T47D (cell line): ENCODE measurements around the gene TNIP3.
A peak's percentile ranks its signal among the peaks of the same experiment; 100 is the strongest.
"Not testable (repeated sequence)": the region's sequence is repeated elsewhere in the genome, so short reads cannot be mapped to it uniquely, and the experiment has no call there.

Experiments used
- DNase-seq, 2 experiments: peaks; one replicate each; pipeline versions ENCODE4 v3.0.0 to v3.0.0-alpha.2; 2011 to 2012; ENCODE audit warnings: low read depth in 1 of 2, low spot score in 1 of 2
- JUND ChIP-seq: IDR thresholded peaks from 2 replicates; pipeline ENCODE4 v1.6.1; 2012; ENCODE audit warnings: low read depth
- in situ Hi-C: cut with HindIII; loops from 2 replicates; pipeline ENCODE4 v1.10.0; 2016; ENCODE audit warnings: low sequenced_read_pairs, low pct_unique_long_range_greater_than_20kb

The TNIP3 gene, protein sequence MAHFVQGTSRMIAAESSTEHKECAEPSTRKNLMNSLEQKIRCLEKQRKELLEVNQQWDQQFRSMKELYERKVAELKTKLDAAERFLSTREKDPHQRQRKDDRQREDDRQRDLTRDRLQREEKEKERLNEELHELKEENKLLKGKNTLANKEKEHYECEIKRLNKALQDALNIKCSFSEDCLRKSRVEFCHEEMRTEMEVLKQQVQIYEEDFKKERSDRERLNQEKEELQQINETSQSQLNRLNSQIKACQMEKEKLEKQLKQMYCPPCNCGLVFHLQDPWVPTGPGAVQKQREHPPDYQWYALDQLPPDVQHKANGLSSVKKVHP

DNA sequence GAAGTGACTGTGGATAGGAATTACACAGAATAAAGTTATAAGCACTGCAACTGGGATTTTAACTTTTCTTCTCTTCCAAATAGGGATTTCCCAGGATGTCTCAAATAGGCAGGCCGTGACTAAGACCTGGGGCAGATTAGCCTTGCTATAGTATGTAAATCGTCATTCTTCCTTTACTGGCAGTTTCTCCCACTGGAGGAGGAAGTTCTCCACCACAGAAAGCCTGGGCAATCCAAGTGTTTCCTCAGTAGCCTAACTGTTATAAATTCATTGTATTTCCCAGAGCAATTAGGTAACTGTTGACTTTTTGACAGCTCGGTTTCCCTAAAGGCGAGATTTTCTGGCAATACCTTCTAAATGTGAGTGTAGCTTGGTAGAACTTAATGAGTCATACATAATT lies at the start of gene TNIP3:
TSS of gene TNIP3 (minus strand) at position 31 of the 400 bp plus-strand sequence. CDS start 196 bp downstream, outside the sequence.
- TF ChIP-seq JUND: no peak
- in situ Hi-C loops: no loop called here
- no peak for DNase-seq

DNA sequence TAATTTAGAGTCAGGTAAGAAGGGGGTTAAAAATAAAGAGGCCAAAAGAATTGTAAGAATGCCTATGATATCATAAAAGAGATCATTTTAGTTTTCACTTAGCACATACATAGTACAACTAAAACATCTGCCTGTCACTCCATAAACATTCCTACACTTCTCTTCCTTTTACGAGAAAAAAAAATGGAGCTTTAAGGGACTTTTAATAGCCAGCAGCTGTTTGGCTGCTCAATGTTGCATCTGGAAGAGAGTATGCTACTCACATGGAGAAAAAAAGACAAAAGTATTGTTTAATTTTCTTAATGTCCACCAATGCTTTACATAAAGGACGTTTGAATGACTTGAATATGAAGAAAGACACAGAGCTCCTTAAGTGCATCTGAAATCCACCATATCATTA lies 48.7 kb upstream of the TNIP3 start:
- no peak for TF ChIP-seq JUND
- no peak for DNase-seq
- in situ Hi-C loops: no loop called here

DNA sequence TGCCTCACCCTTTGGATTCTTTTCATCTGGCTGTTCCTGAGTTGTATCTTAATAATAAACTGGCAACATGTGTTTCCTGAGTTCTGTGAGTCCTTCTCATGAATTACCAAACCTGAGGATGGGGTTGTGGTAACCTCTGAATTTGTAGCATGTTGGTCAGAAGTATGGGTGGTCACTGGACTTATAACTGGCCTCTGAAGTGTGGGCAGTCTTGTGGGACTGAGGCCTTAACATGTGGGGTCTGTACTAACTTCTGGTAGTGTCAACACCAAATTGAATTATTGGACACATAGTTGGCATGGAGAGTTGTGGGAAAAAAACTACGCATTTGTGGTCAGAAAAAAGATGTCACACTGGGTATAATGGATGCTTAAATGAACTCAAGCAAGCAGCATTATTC lies 45.0 kb upstream of the TNIP3 start:
- in situ Hi-C loops: no loop called here
- TF ChIP-seq JUND: no peak
- no peak for DNase-seq

DNA sequence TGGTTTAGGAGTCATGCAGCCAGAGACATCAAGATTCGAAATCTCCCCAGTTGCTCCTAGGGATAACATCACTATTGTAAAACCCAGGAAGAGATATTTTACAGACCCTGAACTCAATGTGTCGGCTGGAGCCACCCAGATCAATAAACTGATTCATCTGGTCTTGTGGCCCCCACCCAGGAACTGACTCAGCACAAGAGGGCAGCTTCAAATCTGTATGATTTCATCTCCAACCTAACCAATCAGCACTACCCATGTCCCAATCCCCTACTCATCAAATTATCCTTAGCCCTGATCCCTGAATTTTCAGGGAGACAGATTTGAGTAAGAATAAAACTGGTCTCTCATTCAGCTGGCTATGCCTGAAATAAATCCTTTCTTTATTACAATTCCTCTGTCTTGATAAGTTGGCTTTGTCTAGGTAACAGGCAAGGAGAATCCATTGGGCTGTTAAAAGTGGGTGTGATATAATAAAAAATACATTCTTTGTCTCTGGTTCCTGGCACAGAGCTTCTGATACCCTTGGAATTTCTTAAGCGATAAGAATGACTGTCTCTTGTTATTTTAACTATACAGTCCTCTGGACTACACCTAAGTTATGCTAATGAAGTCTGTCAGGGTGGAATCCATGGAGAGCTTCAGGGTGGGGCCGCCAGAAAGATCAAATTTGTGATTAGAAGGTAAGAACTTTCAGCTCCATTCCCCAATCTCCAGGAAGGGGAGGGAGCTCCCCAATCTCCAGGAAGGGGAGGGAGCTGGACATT lies 44.3 kb upstream of the TNIP3 start:
- in situ Hi-C loops: no loop called here
- no peak for TF ChIP-seq JUND
- no peak for DNase-seq

DNA sequence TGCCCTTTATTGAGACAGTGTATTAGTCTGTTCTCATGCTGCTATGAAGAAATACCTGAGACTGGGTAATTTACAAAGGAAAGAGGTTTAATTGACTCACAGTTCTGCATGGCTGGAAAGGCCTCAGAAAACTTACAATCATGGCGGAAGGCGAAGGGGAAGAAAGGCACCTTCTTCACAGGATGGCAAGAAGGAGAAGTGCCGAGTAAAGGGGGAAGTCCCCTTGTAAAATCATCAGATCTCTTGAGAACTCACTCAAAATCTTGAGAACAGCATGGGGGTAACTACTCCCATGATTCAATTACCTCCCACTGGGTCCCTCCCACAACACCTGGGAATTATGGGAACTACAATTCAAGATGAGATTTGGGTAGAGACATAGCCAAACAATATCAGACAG lies 41.7 kb upstream of the TNIP3 start:
- DNase-seq, in situ Hi-C loops: not testable (repeated sequence)

DNA sequence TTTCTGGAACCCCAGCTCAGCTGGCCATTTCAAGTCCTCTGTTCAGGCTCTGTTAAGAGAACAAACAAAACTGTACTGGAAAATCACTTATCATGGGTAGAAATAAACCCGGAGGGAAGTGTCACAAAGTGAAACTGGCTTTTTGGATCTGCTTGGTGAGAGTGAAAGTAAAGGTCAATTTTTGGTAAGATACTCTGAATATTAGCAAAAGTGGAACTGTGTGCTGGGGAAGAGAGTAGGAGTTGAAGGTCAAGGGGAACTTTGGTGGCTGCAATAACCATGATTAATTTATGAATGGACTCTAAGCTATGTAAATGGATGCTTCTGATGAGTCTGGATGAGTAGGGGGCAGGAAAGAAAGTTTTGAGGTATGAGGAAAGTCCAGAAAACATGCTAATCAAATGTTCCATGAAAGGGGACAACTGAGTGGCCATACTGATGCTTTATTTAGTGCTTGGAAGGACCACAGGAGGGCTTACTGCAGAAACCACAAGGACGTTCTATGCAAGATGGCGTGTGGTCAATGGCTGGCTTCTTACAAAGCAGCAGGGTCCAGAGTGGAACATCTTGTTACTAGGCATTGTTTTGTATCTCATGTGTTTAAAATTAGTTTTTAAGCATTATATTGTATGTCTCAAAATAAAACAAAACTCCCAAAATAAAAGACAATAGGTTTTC lies 36.8 kb upstream of the TNIP3 start:
- in situ Hi-C loops: no loop called here
- no peak for DNase-seq
- TF ChIP-seq JUND: no peak

DNA sequence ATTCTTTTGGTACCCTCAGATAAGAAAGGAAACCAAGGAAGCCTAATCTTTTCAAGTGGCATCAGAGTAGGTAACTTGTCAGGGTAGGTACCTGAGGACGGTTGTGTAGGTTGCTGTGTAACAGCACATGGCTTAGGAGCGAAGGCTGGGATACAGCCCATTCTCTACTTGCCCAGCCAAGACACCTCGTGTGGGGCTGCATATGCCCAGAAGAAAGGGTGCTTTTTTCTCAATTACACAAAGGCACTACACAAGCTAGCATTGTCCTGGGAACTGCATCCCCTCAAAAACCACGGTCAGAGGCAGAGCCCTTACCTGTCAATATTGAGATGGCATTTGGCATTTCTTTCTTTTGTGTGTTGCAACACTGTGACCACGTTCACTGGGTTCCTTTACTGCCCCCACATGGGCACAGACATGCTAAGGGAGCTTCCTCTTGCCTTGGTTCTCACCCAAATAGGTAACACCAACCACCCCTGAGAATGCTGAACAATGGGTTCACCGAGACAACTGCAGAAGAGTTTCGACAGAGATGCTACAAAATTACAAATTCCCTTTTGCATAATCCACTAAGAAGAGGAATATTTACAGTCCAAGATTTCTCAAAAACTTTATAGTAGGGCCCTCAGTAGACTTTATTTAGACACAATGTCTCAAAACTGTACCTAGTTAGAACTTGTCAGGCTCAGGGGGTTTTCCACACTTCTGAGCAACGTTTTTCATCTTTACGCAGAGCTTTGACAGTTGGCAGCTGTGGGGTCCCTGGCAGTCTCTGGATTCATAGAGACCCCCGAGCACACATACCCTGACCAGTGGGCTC lies 35.8 kb upstream of the TNIP3 start:
- DNase-seq: no peak
- in situ Hi-C loops: no loop called here
- TF ChIP-seq JUND: no peak

DNA sequence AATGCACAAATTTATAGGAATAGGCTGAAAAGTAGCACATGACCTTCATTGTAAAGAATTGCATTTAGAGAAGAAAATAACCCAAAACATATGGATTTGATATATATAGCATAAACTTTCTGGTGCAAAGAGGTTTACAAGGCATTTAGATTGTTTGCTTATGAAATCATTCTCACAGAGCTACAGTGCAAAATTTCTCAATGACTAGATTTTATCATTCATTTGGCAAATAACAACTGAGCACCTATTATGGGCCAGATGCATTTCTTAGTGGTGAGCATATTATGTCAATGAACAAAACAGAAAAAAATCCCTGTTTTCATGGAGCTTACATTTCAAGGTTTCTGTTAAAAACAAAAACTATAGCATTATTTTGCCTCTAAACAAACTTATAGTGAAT lies 34.1 kb upstream of the TNIP3 start:
- peak in 1 of 2 experiments; percentile 57 for DNase-seq
- TF ChIP-seq JUND: no peak
- in situ Hi-C loops: no loop called here

DNA sequence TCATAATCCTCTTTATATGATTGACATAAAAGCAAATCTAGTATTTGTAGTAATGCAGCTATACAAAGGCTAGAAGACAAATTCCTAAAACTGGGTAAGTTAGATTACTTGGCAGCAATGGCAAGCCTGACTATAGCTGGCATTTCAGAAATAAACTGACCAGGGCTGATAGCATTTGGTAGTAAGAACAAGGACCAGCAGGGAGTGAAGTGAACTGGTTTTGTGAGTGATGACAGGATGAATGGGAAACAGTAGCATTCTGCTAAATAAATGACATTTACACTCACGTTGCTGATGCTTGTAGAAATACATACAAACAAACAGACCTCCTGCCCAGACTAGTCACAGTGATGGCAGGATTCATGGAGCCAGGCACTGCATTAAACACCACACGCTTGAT lies 31.5 kb upstream of the TNIP3 start:
- in situ Hi-C loops: no loop called here
- no peak for TF ChIP-seq JUND
- no peak for DNase-seq

DNA sequence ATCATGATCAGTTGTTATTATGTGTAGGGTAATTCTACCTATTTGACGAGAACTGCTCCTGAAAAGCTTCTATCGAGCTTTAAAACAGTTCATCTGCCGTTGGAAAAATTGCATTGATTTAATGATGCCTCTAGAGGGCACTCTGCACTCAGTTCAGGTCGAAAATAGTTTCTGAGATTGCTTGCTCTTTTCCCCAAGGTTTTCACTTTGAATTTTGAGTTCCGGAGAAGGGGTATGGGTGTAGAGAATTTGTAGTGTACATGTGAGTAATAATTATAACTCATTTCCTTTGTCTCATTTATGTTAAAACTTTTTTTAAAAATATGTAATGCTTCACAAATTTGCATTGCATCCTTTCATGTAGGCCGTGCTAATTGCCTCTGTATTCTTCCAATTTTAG lies 28.4 kb upstream of the TNIP3 start:
- no peak for TF ChIP-seq JUND
- peak in 1 of 2 experiments; percentile 55 for DNase-seq
- in situ Hi-C loops: no loop called here

DNA sequence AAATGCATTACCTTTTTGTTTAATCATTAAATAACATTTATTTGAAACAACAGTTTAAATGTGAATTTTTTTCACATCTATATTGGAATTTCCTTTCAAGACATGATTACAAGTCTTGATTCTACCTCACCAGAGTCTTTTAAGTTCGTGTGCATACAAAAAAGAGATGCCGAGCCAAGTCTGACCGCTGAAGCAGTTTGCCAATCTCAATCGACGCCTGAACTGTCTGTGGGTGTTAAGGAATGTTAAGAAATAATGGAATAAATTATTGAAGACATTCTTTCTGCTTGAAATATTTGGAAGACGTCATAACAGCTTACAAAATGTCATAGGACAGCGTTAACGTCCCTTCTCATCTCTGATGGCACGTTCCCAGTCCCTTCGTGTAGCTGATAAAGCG lies 27.9 kb upstream of the TNIP3 start:
- no peak for DNase-seq
- no peak for TF ChIP-seq JUND
- in situ Hi-C loops: no loop called here

DNA sequence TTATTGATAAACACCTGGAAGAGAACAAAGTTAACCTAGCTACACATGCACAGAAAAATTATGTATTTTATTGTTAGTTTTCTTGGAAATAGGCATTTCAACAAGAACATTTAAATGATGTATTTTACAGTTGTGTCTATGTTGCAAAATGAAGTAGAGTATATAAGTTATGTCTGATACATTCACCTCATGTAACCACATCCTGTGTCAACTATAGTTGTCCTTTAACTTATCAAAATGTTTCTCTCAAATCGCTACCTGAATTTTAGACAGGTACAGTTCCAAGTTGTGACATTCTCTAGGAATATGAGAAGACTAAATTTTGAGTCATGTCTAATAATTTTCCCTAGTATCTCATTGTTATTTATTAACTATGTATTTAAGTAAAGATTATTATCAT lies 27.2 kb upstream of the TNIP3 start:
- no peak for DNase-seq
- in situ Hi-C loops: no loop called here

More for the DNA sequence above, 27.2 kb upstream of the TNIP3 start:
- no peak for TF ChIP-seq JUND
